ENCODE data around the gene GRK6. TPM values are rescaled to one million over a fixed set of nuclear protein-coding genes. Genes with fewer than 3 reads are reported as not detected.

The GRK6 gene
- 42.3 and 46.2 TPM in 2 replicates for total RNA-seq (2014; rRNA removed; shearing (Covaris generic))
- 39.5 and 45.7 TPM in 2 replicates for polyA plus RNA-seq (2015; cell fraction: cytosol; rRNA removed)
- 23.2 and 24.1 TPM in 2 replicates for polyA plus RNA-seq (2015; cell fraction: nucleus; rRNA removed)

- no peak for DNase-seq (ENCODE audit: low read depth)
Observed at GRCh38 chr5:177426566-177427210, at the start of gene GRK6. GRK6 (plus strand) TSS chr5:177426676; CDS start chr5:177426846, 170 bp downstream.

GRCh38 chr5:177377851-177378776 is 48.4 kb upstream of the GRK6 start:
- no peak for DNase-seq (ENCODE audit: low read depth)

GRCh38 chr5:177378884-177379883 is 47.3 kb upstream of the GRK6 start:
- peak; percentile 77 for DNase-seq (ENCODE audit: low read depth)

- no peak for DNase-seq (ENCODE audit: low read depth)
Observed at GRCh38 chr5:177380805-177381126, 45.7 kb upstream of the GRK6 start.

GRCh38 chr5:177382423-177383029 is 44.0 kb upstream of the GRK6 start:
- no peak for DNase-seq (ENCODE audit: low read depth)

GRCh38 chr5:177383181-177383580 is 43.3 kb upstream of the GRK6 start:
- no peak for DNase-seq (ENCODE audit: low read depth)

- no peak for DNase-seq (ENCODE audit: low read depth)
Observed at GRCh38 chr5:177384134-177384533, 42.3 kb upstream of the GRK6 start, which contains the start of gene SLC34A1. SLC34A1 (plus strand) TSS chr5:177384434; CDS start chr5:177385742, 1,308 bp downstream.

GRCh38 chr5:177385720-177386119 is 40.8 kb upstream of the GRK6 start:
- DNase-seq (ENCODE audit: low read depth), result no peak

GRCh38 chr5:177386542-177386941 is 39.9 kb upstream of the GRK6 start:
- no peak for DNase-seq (ENCODE audit: low read depth)

GRCh38 chr5:177387405-177387804 is 39.1 kb upstream of the GRK6 start:
- DNase-seq (ENCODE audit: low read depth), result no peak

GRCh38 chr5:177388521-177389052 is 37.9 kb upstream of the GRK6 start:
- DNase-seq (ENCODE audit: low read depth), result no peak

- DNase-seq (ENCODE audit: low read depth), result peak; percentile 92
Observed at GRCh38 chr5:177389241-177390169, 37.0 kb upstream of the GRK6 start.

GRCh38 chr5:177390363-177391300 is 35.8 kb upstream of the GRK6 start:
- DNase-seq (ENCODE audit: low read depth), result peak; percentile 89

- DNase-seq (ENCODE audit: low read depth), result no peak
Observed at GRCh38 chr5:177392765-177393164, 33.7 kb upstream of the GRK6 start.

GRCh38 chr5:177393206-177393765 is 33.2 kb upstream of the GRK6 start:
- DNase-seq (ENCODE audit: low read depth), result no peak

GRCh38 chr5:177393990-177394389 is 32.5 kb upstream of the GRK6 start:
- no peak for DNase-seq (ENCODE audit: low read depth)

- no peak for DNase-seq (ENCODE audit: low read depth)
Observed at GRCh38 chr5:177396078-177396477, 30.4 kb upstream of the GRK6 start.

- DNase-seq (ENCODE audit: low read depth), result no peak
Observed at GRCh38 chr5:177396807-177397206, 29.7 kb upstream of the GRK6 start.

Data from HT1080 (cell line).